ENCODE data around the gene IGSF3.
"Not testable (repeated sequence)": the region's sequence is repeated elsewhere in the genome, so short reads cannot be mapped to it uniquely, and the experiment has no call there.

Gene IGSF3

GRCh38 chr1:116661633-116662032 lies 5.9 kb downstream of the IGSF3 start:
- TF ChIP-seq CTCF (conservative IDR thresholded peaks at IDR 0.05; ENCODE audit: low read depth) = no peak
- no peak overlapping the region for H3K27ac ChIP-seq
- POLR2A ChIA-PET (ENCODE audit: low non-redundant PET) = no interaction called here
- CTCF ChIA-PET = no interaction called here
- DNase-seq (ENCODE audit: low spot score) = no peak

- H3K27ac ChIP-seq; CTCF ChIA-PET; DNase-seq (ENCODE audit: low spot score); POLR2A ChIA-PET (ENCODE audit: low non-redundant PET): not testable (repeated sequence)
Observed at GRCh38 chr1:116658645-116659044, 8.9 kb downstream of the IGSF3 start.

GRCh38 chr1:116657836-116658235 lies 9.7 kb downstream of the IGSF3 start:
- DNase-seq (ENCODE audit: low spot score); H3K27ac ChIP-seq; CTCF ChIA-PET; POLR2A ChIA-PET (ENCODE audit: low non-redundant PET): not testable (repeated sequence)

- ChIA-PET CTCF (no interaction called here), POLR2A (ENCODE audit: low non-redundant PET) (no interaction called here)
- no peak overlapping the region for H3K27ac ChIP-seq
- no peak for TF ChIP-seq CTCF (conservative IDR thresholded peaks at IDR 0.05; ENCODE audit: low read depth)
- DNase-seq (ENCODE audit: low spot score) = no peak
Observed at GRCh38 chr1:116654351-116654750, 13.2 kb downstream of the IGSF3 start.

GRCh38 chr1:116652598-116652997 lies 14.9 kb downstream of the IGSF3 start:
- CTCF ChIA-PET; H3K27ac ChIP-seq; DNase-seq (ENCODE audit: low spot score); POLR2A ChIA-PET (ENCODE audit: low non-redundant PET): not testable (repeated sequence)

GRCh38 chr1:116650781-116651180 lies 16.8 kb downstream of the IGSF3 start:
- DNase-seq (ENCODE audit: low spot score); POLR2A ChIA-PET (ENCODE audit: low non-redundant PET); H3K27ac ChIP-seq: not testable (repeated sequence)
- CTCF ChIA-PET = interaction anchor here (0.6 kb wide), 1 partner anchor 10 kb away, joined by 3 read pairs; no protein-coding TSS in a partner anchor

GRCh38 chr1:116649041-116649440 lies 18.5 kb downstream of the IGSF3 start:
- DNase-seq (ENCODE audit: low spot score); H3K27ac ChIP-seq; POLR2A ChIA-PET (ENCODE audit: low non-redundant PET): not testable (repeated sequence)
- CTCF ChIA-PET = interaction anchor here (0.6 kb wide), 1 partner anchor 1034 kb away, joined by 3 read pairs; no protein-coding TSS in a partner anchor

GRCh38 chr1:116648325-116648724 lies 19.2 kb downstream of the IGSF3 start:
- CTCF ChIA-PET; DNase-seq (ENCODE audit: low spot score); POLR2A ChIA-PET (ENCODE audit: low non-redundant PET): not testable (repeated sequence)

GRCh38 chr1:116647186-116647585 lies 20.3 kb downstream of the IGSF3 start:
- CTCF ChIA-PET = interaction anchor here (0.9 kb wide), 1 partner anchor 19 kb away, joined by 3 read pairs; no protein-coding TSS in a partner anchor
- peak overlapping the region; percentile 64 for H3K27ac ChIP-seq
- POLR2A ChIA-PET (ENCODE audit: low non-redundant PET); DNase-seq (ENCODE audit: low spot score): not testable (repeated sequence)

More at GRCh38 chr1:116648325-116648724, 19.2 kb downstream of the IGSF3 start:
- H3K27ac ChIP-seq = not testable (repeated sequence)

GRCh38 chr1:116646673-116647170 lies 20.8 kb downstream of the IGSF3 start:
- CTCF ChIA-PET; POLR2A ChIA-PET (ENCODE audit: low non-redundant PET); DNase-seq (ENCODE audit: low spot score): not testable (repeated sequence)
- peak overlapping the region; percentile 64 for H3K27ac ChIP-seq

- DNase-seq (ENCODE audit: low spot score); CTCF ChIA-PET; POLR2A ChIA-PET (ENCODE audit: low non-redundant PET): not testable (repeated sequence)
- peak overlapping the region; percentile 64 for H3K27ac ChIP-seq
Observed at GRCh38 chr1:116645802-116646672, 21.5 kb downstream of the IGSF3 start.

- CTCF ChIA-PET; H3K27ac ChIP-seq; POLR2A ChIA-PET (ENCODE audit: low non-redundant PET); DNase-seq (ENCODE audit: low spot score): not testable (repeated sequence)
Observed at GRCh38 chr1:116644993-116645392, 22.5 kb downstream of the IGSF3 start.

- POLR2A ChIA-PET (ENCODE audit: low non-redundant PET); H3K27ac ChIP-seq; DNase-seq (ENCODE audit: low spot score); CTCF ChIA-PET: not testable (repeated sequence)
Observed at GRCh38 chr1:116644096-116644495, 23.4 kb downstream of the IGSF3 start.

- peak overlapping the region; percentile 63 for H3K27ac ChIP-seq
- POLR2A ChIA-PET (ENCODE audit: low non-redundant PET); DNase-seq (ENCODE audit: low spot score); CTCF ChIA-PET: not testable (repeated sequence)
Observed at GRCh38 chr1:116643281-116643751, 24.2 kb downstream of the IGSF3 start.

Data from RWPE1 (cell line).